Fibroblast of lung (primary cell): ENCODE data around the gene SLC39A10. TPM values are rescaled to one million over a fixed set of nuclear protein-coding genes. Genes with fewer than 3 reads are reported as not detected.

Source experiments
- DNase-seq, 2 donors: peaks; one replicate each; pipeline versions ENCODE4 v3.0.0 to v3.0.0-alpha.2; 2010; ENCODE audit warnings: low read depth in 2 of 2
- H2AFZ ChIP-seq: 2 replicates; pipeline ENCODE4 v1.5.1; 2012; ENCODE audit warnings: low read length, control low read depth, inconsistent platforms
- H3K27ac ChIP-seq: 2 replicates; pipeline ENCODE4 v1.5.1; 2011; ENCODE audit warnings: low read length, control low read depth; ENCODE audit not compliant: insufficient read depth
- H3K27me3 ChIP-seq: 2 replicates; pipeline ENCODE4 v1.5.1; 2011; ENCODE audit warnings: mild to moderate bottlenecking, low read length; ENCODE audit not compliant: control insufficient read depth, insufficient read depth
- H3K36me3 ChIP-seq: 2 replicates; pipeline ENCODE4 v1.5.1; 2011; ENCODE audit warnings: low read length; ENCODE audit not compliant: control insufficient read depth, insufficient read depth
- H3K4me1 ChIP-seq: 2 replicates; pipeline ENCODE4 v1.5.1; 2011; ENCODE audit warnings: low read length; ENCODE audit not compliant: control insufficient read depth, insufficient read depth; ENCODE audit errors: extremely low read depth
- H3K4me2 ChIP-seq: 2 replicates; pipeline ENCODE4 v1.5.1; 2011; ENCODE audit warnings: low read length, control low read depth; ENCODE audit not compliant: insufficient read depth; ENCODE audit errors: extremely low read depth
- H3K4me3 ChIP-seq, 4 experiments: fragments of 200-600 bp in 1 of 4; sonication (generic) in 1 of 4; replicated peaks in 1 of 4; 2 replicates each; pipeline ENCODE4 v1.5.1; 2011 to 2016; ENCODE audit warnings: low read length in 4 of 4, low read depth in 3 of 4, mild to moderate bottlenecking in 3 of 4, control low read depth in 2 of 4, inconsistent platforms in 1 of 4, mixed read lengths in 1 of 4; ENCODE audit not compliant: insufficient read depth in 1 of 4; ENCODE audit errors: control extremely low read depth in 1 of 4
- H3K79me2 ChIP-seq: 2 replicates; pipeline ENCODE4 v1.5.1; 2012; ENCODE audit warnings: mild to moderate bottlenecking, low read length, inconsistent platforms; ENCODE audit not compliant: control insufficient read depth, insufficient read depth
- H3K9ac ChIP-seq: 2 replicates; pipeline ENCODE4 v1.5.1; 2011; ENCODE audit warnings: mild to moderate bottlenecking, low read length, control low read depth; ENCODE audit not compliant: insufficient read depth
- H3K9me3 ChIP-seq: 2 replicates; pipeline ENCODE4 v1.5.1; 2012; ENCODE audit warnings: low read depth, low read length; ENCODE audit not compliant: control insufficient read depth, insufficient read depth
- H4K20me1 ChIP-seq: 2 replicates; pipeline ENCODE4 v1.5.1; 2011; ENCODE audit warnings: low read length; ENCODE audit not compliant: control insufficient read depth, insufficient read depth; ENCODE audit errors: extremely low read depth
- CTCF ChIP-seq, 2 donors: IDR thresholded peaks in 1 of 2; conservative IDR thresholded peaks in 1 of 2; 1 replicate in 1 of 2; 2 replicates in 1 of 2; pipeline ENCODE4 v1.5.1; 2011 to 2012; ENCODE audit warnings: low read length in 2 of 2, control low read depth in 1 of 2, inconsistent platforms in 1 of 2, low read depth in 1 of 2, mild to moderate bottlenecking in 1 of 2
- EZH2 ChIP-seq: IDR thresholded peaks from 2 replicates; pipeline ENCODE4 v1.5.1; 2012; ENCODE audit warnings: low read length, control low read depth, mild to moderate bottlenecking; ENCODE audit errors: missing control alignments
- polyA plus RNA-seq, 2 donors: library from polyadenylated mRNA; depleted of rRNA in 1 of 2; stranded (reverse) in 1 of 2; unstranded in 1 of 2; fragments of >200 nt; gene quantifications; 2 replicates each; pipeline ENCODE4 v1.2.1, GENCODE V29; 2011 to 2012; ENCODE audit warnings: missing spikeins in 1 of 2
- total RNA-seq: library from RNA; depleted of rRNA; stranded (reverse); fragments of >200 nt; gene quantifications from 2 replicates; pipeline ENCODE4 v1.2.1, GENCODE V29; 2014

Gene SLC39A10
- total and polyA plus RNA-seq, 2 donors (not counting 1 experiment from before 2014, with no cell fraction given): 36.9 to 77.0 TPM

GRCh38 chr2:195768431-195768830, 111.4 kb downstream of the SLC39A10 start:
- H3K27ac ChIP-seq: no peak overlapping the region
- no peaks in the 10 kb centered on the region for H3K9me3 ChIP-seq
- H4K20me1 ChIP-seq: no peaks in the 10 kb centered on the region
- no peaks in the 10 kb centered on the region for H3K27me3 ChIP-seq
- no peaks in the 10 kb centered on the region for H3K36me3 ChIP-seq
- TF ChIP-seq CTCF (conservative IDR thresholded peaks at IDR 0.05 in 1 of 2, IDR thresholded peaks at IDR 0.05 in 1 of 2; ENCODE audit: low read depth in 1 of 2, low read length in 2 of 2) (no peak), EZH2 (no peak)
- no peaks in the 10 kb centered on the region for H3K4me1 ChIP-seq
- H3K4me3 ChIP-seq: no peak overlapping the region
- H2AFZ ChIP-seq: no peak overlapping the region
- H3K79me2 ChIP-seq: no peaks in the 10 kb centered on the region
- no peak overlapping the region for H3K9ac ChIP-seq
- H3K4me2 ChIP-seq: no peak overlapping the region
- DNase-seq: peak; percentile 23 to 26

- Histone ChIP-seq H2AFZ (no peak overlapping the region), H3K27ac (no peak overlapping the region), H3K27me3 (no peaks in the 10 kb centered on the region), H3K36me3 (no peaks in the 10 kb centered on the region), H3K79me2 (no peaks in the 10 kb centered on the region), H4K20me1 (no peaks in the 10 kb centered on the region), H3K4me2 (no peak overlapping the region), H3K4me3 (no peak overlapping the region), H3K9ac (no peak overlapping the region), H3K4me1 (no peaks in the 10 kb centered on the region), H3K9me3 (no peaks in the 10 kb centered on the region)
- no peak for TF ChIP-seq EZH2
- TF ChIP-seq CTCF (conservative IDR thresholded peaks at IDR 0.05 in 1 of 2, IDR thresholded peaks at IDR 0.05 in 1 of 2; ENCODE audit: low read depth in 1 of 2, low read length in 2 of 2): no peak
- DNase-seq: peak in 1 of 2 donors; percentile 27
Measured at GRCh38 chr2:195769975-195770374, 112.9 kb downstream of the SLC39A10 start.

- Histone ChIP-seq H3K9me3 (no peaks in the 10 kb centered on the region), H3K9ac (no peak overlapping the region), H3K27me3 (no peaks in the 10 kb centered on the region), H3K79me2 (no peaks in the 10 kb centered on the region), H4K20me1 (no peaks in the 10 kb centered on the region), H3K4me2 (no peak overlapping the region), H3K4me1 (no peaks in the 10 kb centered on the region), H3K27ac (no peak overlapping the region), H3K36me3 (no peaks in the 10 kb centered on the region), H3K4me3 (no peak overlapping the region), H2AFZ (no peak overlapping the region)
- DNase-seq: no peak
- no peak for TF ChIP-seq EZH2
- no peak for TF ChIP-seq CTCF (conservative IDR thresholded peaks at IDR 0.05 in 1 of 2, IDR thresholded peaks at IDR 0.05 in 1 of 2; ENCODE audit: low read depth in 1 of 2, low read length in 2 of 2)
Measured at GRCh38 chr2:195779491-195779890, 122.5 kb downstream of the SLC39A10 start.
